GM12874 (cell line): ENCODE measurements around the gene WDR19.

Source experiments
- TF ChIP-seq, protein P1 (sequence below): IDR thresholded peaks from 2 replicates; pipeline ENCODE4 v1.5.1; 2011; ENCODE audit warnings: low read depth, mild to moderate bottlenecking, control low read depth, low read length, moderate library complexity; ENCODE audit not compliant: insufficient read depth

The WDR19 gene

DNA sequence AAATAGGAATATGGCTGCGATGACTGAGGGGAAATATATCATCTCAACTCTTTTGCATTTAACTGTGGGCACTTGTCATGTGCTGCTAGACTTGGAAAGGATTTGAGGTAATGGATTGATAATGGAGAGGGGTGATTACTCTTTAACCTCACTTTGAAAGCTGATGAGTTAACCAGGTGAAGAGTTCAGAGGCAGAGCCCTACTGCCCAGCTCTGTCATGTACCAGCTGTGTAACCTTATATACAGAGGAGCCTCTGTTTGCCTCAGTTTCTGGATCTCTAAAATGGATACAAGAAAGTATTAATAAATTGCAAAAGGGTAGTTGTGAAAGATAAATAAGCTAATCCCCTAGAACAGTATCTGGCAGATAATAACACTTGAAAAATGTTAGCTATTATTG is 51.5 kb downstream of the WDR19 start:
- TF ChIP-seq, protein P1, sequence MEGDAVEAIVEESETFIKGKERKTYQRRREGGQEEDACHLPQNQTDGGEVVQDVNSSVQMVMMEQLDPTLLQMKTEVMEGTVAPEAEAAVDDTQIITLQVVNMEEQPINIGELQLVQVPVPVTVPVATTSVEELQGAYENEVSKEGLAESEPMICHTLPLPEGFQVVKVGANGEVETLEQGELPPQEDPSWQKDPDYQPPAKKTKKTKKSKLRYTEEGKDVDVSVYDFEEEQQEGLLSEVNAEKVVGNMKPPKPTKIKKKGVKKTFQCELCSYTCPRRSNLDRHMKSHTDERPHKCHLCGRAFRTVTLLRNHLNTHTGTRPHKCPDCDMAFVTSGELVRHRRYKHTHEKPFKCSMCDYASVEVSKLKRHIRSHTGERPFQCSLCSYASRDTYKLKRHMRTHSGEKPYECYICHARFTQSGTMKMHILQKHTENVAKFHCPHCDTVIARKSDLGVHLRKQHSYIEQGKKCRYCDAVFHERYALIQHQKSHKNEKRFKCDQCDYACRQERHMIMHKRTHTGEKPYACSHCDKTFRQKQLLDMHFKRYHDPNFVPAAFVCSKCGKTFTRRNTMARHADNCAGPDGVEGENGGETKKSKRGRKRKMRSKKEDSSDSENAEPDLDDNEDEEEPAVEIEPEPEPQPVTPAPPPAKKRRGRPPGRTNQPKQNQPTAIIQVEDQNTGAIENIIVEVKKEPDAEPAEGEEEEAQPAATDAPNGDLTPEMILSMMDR: no peak

DNA sequence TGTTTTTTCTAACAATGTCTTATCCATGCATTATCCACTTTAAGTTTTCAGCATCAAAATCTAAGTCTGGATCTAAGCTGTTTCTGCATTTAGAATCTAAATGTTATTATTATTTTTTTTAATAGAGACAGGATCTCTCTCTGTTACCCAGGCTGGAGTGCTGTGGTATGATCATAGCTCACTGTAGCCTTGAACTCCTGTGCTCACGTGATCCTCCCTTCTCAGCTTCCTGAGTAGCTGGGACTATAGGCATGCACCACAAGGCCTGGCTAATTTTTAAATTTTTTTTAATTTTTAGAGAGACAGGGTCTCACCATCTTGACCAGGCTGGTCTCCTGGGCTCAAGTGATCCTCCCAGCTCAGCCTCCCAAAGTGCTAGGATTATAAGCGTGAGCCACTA is 52.7 kb downstream of the WDR19 start:
- TF ChIP-seq, protein P1: no peak

DNA sequence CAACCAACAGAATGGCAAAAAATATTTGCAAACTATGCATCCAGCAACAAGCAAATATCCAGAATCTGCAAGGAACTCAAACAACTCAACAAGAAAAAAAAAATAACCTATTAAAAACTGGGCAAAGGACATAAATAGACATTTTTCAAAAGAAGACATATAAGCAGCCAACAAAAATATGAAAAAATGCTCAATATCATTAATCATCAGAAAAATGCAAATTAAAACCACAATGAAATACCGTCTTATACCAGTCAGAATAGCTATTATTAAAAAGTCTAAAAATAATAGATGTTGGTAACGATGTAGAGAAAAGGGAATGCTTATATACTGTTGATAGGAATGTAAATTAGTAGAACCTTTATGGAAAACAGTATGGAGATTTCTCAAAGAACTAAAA is 53.4 kb downstream of the WDR19 start:
- TF ChIP-seq, protein P1: no peak

DNA sequence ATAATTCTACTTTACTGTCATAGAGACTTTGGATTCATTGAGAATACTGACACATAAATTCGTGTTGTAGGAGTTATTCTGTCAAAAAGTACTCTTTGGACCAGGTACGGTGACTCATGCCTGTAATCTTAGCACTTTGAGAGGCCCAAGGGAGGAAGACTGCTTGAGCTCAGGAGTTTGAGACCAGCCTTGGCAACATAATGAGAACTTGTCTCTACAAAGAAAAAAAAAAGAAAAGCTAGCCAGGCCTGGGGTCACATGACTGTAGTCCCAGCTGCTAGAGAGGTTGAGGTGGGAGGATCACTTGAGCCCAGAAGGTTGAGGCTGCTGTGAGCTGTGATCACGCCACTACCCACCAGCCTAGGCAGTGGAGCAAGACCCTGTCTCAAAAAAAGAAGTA is 54.9 kb downstream of the WDR19 start:
- TF ChIP-seq, protein P1: no peak

DNA sequence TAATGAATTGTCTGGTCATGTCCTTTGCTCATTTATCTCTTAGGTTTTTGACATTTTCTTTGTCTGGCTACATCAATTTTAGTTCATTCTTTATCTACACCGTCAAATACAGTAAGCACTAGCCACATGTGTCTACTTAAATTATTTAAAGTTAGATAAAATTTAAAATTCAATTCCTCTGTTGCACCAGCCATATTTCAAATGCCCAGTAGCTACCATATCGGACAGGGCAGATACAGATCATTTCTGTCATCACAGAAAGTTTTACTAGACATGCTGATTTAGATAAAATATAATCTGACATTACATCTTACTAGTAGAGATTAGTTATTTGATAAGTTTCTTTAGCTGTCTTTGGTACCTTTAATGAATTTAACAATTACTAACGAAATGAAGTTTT is 61.1 kb downstream of the WDR19 start:
- TF ChIP-seq, protein P1: no peak

DNA sequence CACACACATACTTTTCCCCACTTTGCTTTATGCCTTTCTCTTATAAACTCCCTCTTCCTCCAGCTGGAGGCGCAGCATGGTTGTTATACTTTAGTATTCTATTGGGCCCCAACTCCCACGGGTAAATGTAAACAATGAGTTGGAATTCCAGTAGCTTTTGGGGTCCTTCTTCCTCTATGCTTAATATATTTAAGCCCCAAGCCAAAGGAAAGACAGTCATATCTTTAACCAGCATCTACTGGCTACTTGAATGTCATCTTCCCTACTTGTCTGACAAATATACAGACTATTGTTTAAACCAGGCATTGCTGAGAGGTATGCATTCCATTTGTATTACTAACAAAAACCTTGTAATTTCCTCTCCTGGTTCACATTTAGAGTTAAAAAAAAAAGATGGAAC is 72.9 kb downstream of the WDR19 start:
- TF ChIP-seq, protein P1: no peak

DNA sequence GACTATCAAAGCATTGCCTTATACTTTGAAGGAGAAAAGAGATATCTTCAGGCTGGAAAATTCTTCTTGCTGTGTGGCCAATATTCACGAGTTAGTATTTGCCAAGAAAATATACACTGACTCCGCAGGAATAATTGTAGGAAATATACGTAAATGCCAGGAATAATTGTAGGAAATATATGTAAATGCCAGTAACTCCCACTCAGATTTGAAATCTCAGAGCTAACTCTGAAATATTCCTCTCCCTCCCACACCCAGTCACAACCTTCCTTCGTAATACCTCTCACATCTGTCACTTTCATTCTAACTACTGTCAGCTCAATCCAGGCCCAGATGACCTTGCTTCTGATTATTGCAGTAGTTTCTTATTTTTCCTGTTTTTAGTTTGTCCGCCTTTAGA is 73.5 kb downstream of the WDR19 start:
- TF ChIP-seq, protein P1: no peak

DNA sequence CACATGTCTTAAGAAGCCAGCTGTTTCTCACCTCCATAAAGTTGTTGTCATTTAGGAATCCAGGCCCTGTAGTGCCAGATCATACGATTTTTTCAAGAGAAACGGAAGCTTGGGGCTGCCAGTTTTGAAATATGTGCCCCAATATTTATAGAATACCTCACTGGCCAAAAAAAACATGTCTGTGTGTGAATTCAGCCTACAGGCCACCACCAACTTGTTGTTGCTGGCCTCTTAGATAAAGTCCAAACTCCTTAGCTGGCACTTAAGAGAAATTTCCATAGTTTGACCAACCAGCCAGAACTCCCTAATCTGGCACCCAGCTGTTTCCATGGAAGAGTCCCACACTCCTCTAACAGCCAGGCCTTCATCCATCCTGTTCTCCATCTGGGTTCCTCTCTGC is 74.1 kb downstream of the WDR19 start:
- TF ChIP-seq, protein P1: no peak
